C4-2B (cell line): ENCODE results near the gene FNDC3A.

Experiments
- H3K27ac ChIP-seq: fragments of 450-650 bp; 2 replicates; pipeline ENCODE4 v1.5.1; 2017
- ZFX ChIP-seq: fragments of 450-650 bp; IDR thresholded peaks from 2 replicates; pipeline ENCODE4 v1.6.1; 2017
- TF ChIP-seq, protein P1 (sequence below): fragments of 450-650 bp; conservative IDR thresholded peaks from 2 replicates; pipeline ENCODE4 v1.5.1; 2017; ENCODE audit warnings: mild to moderate bottlenecking

FNDC3A gene

DNA sequence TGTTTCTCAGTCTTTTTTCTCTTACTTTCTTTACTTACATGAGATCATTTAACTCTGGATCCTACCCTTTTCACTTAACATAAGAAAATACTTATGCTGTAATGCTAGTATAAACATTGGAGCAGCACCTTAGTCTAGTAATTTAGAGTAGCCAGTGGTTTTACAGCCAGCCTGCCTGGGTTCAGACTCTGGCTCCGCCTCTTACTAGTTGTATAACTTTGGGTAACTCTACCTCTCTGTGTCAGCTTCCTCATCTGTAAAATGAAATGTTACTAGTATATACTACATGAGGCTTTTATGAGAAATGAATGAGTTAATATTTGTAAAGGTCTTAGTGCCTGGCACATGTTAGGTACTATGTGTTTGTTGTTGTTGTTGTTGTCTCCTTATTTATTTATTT, 277.6 kb downstream of the FNDC3A start:
- TF ChIP-seq, protein P1, sequence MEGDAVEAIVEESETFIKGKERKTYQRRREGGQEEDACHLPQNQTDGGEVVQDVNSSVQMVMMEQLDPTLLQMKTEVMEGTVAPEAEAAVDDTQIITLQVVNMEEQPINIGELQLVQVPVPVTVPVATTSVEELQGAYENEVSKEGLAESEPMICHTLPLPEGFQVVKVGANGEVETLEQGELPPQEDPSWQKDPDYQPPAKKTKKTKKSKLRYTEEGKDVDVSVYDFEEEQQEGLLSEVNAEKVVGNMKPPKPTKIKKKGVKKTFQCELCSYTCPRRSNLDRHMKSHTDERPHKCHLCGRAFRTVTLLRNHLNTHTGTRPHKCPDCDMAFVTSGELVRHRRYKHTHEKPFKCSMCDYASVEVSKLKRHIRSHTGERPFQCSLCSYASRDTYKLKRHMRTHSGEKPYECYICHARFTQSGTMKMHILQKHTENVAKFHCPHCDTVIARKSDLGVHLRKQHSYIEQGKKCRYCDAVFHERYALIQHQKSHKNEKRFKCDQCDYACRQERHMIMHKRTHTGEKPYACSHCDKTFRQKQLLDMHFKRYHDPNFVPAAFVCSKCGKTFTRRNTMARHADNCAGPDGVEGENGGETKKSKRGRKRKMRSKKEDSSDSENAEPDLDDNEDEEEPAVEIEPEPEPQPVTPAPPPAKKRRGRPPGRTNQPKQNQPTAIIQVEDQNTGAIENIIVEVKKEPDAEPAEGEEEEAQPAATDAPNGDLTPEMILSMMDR: no peak
- no peak overlapping the region for H3K27ac ChIP-seq

DNA sequence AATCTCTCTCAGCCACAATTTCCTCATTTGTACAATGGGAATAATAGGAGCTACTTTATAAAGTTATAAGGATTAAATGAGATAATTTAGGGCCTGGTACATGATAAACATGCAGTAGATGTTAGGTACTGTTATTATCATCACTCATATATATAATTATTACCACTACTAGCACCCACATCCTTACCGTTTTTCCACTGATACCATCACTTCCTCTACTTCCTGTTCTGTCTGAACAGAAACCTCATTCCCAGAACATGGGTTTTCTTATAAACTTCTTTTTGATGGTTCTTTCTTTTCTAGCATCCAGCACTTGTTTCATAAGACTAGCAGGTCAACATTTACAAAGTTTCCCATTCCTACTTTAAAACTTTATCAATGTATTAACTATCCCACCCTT, 278.3 kb downstream of the FNDC3A start:
- no peak overlapping the region for H3K27ac ChIP-seq
- TF ChIP-seq, protein P1: no peak
- TF ChIP-seq ZFX: no peak

DNA sequence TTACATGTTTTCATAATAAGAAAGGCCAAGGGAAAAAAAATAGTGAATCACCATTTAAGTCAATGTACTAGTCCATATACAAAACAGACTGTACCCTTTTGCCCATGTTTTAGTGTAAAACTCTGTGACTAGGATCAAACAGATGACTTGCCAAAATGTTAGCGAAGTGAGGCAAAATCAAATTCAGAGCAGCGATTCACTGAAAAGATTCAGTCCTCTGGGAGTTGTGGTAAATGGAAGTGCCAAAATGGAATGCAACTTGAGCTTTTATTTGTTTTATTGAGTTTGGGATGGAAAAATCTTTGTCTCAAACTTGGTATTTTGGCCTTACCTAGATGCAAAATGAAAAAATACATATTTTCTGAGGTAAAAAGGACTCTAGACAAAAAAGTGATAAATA, 281.1 kb downstream of the FNDC3A start:
- H3K27ac ChIP-seq: no peak overlapping the region
- no peak for TF ChIP-seq ZFX
- TF ChIP-seq, protein P1: no peak

DNA sequence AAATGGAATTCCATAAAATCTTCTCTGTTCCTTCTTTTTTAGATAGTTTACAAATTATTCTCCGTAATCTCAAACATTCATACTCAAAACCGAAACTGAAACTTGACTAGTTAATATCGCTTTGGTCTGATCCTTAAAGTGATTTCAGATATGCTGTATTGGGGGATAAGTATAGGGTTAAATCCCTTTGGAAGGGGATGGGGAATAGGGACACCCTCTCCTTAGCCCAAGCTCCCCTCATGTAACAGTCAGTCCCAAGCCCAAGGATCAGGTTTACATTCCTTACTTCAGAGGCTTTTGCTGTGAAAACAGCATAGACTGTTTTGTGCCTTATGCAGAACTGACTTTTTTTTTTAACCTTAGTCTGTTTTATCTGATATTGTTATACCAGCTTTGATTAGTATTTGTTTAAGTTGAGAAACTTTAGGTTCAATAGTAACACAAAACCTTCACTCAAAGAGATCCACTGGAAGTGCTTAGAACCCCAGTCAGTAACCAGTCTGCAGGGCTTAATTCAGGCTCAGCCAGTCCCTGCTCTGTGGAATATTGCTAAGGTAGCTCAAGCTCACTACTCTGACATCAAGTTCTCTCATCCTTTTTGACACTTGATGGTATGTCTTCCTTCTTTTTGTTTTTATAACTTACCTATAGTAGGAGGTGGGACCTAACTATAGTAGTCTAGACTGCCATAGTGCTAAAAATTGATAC, 282.5 kb downstream of the FNDC3A start:
- no peak for TF ChIP-seq ZFX
- TF ChIP-seq, protein P1: no peak
- H3K27ac ChIP-seq: no peak overlapping the region
